Endothelial cell of umbilical vein (primary cell): ENCODE measurements around the gene DTWD2.

Experiments
- CTCF ChIP-seq, 2 donors: IDR thresholded peaks; 1 replicate in 1 of 2; 2 replicates in 1 of 2; pipeline ENCODE4 v1.5.1; 2011; ENCODE audit warnings: low read length in 2 of 2, mild to moderate bottlenecking in 2 of 2, moderate library complexity in 2 of 2, control low read depth in 1 of 2, inconsistent platforms in 1 of 2, low read depth in 1 of 2; ENCODE audit not compliant: insufficient read depth in 1 of 2; ENCODE audit errors: extremely low read depth in 1 of 2
- JUN ChIP-seq: IDR thresholded peaks from 2 replicates; pipeline ENCODE4 v1.6.1; 2011; ENCODE audit warnings: borderline replicate concordance, low read depth; ENCODE audit not compliant: insufficient read length, insufficient read depth
- MYC ChIP-seq: IDR thresholded peaks from one replicate; pipeline ENCODE4 v1.6.1; 2011; ENCODE audit warnings: mild to moderate bottlenecking, low read depth, low read length
- POLR2A ChIP-seq: IDR thresholded peaks from 2 replicates; pipeline ENCODE4 v1.6.1; 2012; ENCODE audit warnings: low read depth, mild to moderate bottlenecking, control low read depth, low read length

GRCh38 chr5:118854819-118855218, 133.5 kb downstream of the DTWD2 start:
- TF ChIP-seq CTCF (IDR thresholded peaks at IDR 0.05; ENCODE audit: extremely low read depth in 1 of 2, insufficient read depth in 1 of 2, low read depth in 1 of 2, low read length in 2 of 2) (no peak), POLR2A (no peak), MYC (no peak), JUN (no peak)
